ENCODE results near the gene SLC35F3. TPM values are rescaled to one million over a fixed set of nuclear protein-coding genes. Genes with fewer than 3 reads are reported as not detected.
"Not testable (repeated sequence)": the region's sequence is repeated elsewhere in the genome, so short reads cannot be mapped to it uniquely, and the experiment has no call there.

Gene SLC35F3
- total RNA-seq, 1 donor from 2014 or later: 2.7 TPM

DNA sequence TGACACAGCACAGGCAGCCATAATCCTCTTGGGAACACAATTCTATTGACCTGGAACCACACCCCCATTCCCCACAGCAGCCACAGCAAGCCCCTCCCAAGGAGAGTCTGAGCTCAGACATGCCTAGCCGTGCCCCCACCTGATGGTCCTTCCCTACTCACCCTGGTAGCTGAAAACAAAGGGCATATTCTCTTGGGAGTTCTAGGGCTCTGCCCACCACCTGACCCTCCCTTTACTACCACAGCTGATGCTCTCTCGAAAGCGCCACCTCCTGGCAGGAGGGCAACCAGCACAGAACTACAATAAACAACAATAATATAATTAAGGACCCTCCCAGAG, 283.9 kb downstream of the SLC35F3 start:
- peak; percentile 14 for DNase-seq (ENCODE audit: low read depth)

DNA sequence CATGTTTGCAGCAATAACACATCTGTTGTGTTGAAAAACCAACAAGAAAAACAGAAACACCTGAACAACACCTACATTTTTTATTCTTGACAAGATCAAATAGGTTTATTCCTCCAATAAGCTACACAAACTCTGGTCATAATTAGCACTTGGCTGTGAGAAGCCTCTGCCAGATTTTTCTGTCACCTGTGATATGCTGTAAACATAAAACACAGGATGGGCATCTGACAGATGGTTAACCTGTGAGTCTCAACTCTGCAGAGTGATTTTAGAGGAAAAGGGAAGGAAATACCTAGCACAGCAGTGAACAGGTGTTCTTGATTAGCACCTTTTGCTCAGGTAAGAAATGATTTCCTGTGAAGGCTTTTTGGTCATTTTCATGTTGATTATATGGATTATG, 293.4 kb downstream of the SLC35F3 start:
- no peak for DNase-seq (ENCODE audit: low read depth)

GRCh38 chr1:234199476-234200127, 295.1 kb downstream of the SLC35F3 start:
- no peak for DNase-seq (ENCODE audit: low read depth)

GRCh38 chr1:234200566-234200965, 296.1 kb downstream of the SLC35F3 start:
- DNase-seq (ENCODE audit: low read depth): no peak

DNA sequence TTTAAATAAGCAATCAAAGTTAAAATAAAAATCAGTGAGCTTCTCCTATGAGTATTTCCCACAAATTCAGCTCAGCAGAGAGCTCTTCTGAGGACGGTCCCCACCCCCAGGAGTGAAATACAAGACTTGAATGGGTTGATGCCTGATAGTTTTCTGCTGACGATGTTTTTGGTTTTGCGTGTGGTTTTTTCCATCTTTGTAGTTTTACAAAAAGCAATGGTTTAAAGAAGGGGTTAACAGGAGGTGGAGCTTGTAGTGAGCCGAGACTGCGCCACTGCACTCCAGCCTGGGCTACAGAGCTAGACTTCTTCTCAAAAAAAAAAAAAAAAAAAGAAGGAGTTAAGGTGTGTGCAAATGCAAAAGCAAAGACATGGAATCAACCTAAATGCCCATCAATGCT, 297.1 kb downstream of the SLC35F3 start:
- no peak for DNase-seq (ENCODE audit: low read depth)

GRCh38 chr1:234205966-234206365, 301.5 kb downstream of the SLC35F3 start:
- DNase-seq (ENCODE audit: low read depth): no peak

GRCh38 chr1:234206651-234207284, 302.3 kb downstream of the SLC35F3 start:
- peak; percentile 91 for DNase-seq (ENCODE audit: low read depth)

GRCh38 chr1:234208351-234208750, 303.9 kb downstream of the SLC35F3 start:
- DNase-seq (ENCODE audit: low read depth): no peak

GRCh38 chr1:234208791-234209190, 304.3 kb downstream of the SLC35F3 start:
- peak; percentile 81 for DNase-seq (ENCODE audit: low read depth)

- not testable (repeated sequence) for DNase-seq (ENCODE audit: low read depth)
These were observed 306.0 kb downstream of the SLC35F3 start for GRCh38 chr1:234210429-234210828.

DNA sequence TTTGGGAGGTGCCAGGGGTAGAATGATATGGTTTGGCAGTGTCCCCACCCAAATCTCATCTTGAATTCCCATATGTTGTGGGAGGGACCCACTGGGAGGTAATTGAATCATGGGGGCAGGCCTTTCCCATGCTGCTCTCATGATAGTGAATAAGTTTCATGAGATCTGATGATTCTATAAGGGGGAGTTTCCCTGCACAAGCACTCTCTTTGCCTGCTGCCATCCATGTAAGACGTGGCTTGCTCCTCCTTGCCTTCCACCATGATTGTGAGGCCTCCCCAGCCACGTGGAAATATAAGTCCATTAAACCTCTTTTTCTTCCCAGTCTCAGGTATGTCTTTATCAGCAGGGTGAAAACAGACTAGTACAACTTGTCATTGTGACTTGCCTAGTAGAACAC, 307.4 kb downstream of the SLC35F3 start:
- not testable (repeated sequence) for DNase-seq (ENCODE audit: low read depth)

DNA sequence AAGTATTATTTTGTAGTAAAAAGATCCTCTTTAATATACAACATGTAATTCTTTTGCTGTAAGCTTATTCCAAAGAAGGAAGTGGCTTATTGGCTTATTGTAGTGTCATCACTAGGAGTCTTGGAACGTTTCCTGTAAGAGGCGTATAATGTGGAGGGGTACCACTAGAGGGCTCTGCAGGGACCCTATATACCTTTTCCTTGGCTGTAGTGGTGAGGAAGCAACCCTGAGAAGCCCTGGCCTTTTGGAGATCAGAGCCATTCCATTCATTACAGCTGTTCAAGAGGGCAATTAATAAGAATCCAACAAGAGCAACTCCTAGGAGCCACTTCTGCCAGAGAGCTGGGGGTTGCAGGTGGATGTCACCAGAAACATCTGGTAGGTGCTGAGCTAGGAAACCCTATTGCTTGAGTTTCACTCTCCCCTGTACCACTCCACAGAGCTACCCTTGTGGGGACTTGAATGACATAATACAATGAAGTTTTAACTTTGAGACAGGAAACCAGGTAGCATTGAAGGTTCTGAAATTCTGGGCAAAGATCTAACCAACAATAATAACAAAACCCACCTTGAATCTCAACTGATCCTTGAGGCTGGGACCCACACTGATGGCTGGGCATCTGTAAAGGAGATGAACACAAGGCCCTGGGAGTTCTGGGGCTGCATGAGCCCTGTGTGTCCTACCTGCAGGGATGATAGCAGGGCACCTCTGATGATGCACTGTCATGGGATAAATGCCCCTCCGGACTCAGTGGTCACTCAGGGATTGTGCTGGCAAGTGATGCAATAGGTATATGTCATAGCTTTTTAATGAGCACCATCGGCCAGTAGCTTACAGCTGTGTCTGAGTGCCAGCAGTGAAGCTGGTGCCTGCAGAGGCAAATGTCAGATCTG, 308.5 kb downstream of the SLC35F3 start:
- DNase-seq (ENCODE audit: low read depth): peak; percentile 65

- DNase-seq (ENCODE audit: low read depth): no peak
These were observed 309.2 kb downstream of the SLC35F3 start for GRCh38 chr1:234213658-234214128.

- DNase-seq (ENCODE audit: low read depth): peak; percentile 15
These were observed 309.8 kb downstream of the SLC35F3 start for GRCh38 chr1:234214129-234214910.

- DNase-seq (ENCODE audit: low read depth): no peak
These were observed 310.7 kb downstream of the SLC35F3 start for GRCh38 chr1:234214911-234215892.

DNA sequence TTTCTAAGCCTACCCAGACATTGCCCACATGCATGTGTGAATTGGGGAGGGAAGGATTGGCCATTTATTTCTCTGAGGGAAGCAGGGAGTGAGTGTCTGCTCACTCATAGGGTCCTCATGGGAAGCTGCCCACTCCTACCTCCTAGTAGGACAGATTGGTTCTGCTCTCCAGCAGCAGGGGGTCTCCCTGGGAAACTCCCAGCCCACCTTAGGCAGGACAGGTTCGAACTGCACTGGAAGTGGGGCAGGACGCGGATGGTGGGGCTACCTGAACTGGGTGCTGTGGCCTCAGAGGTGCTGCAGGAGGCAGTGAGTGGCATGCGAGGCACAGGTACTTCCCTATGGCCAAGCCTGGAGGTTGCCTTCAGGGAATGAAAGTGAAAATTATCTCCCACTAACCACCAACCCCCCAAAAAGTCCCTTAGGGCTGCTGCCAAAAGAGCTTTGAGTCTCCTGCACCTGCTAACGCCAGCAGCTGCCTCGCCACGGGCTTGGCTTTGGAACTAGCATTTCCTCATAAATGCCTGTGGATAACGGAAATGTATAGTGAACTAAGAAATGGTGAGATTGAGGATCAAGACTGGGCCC, 311.7 kb downstream of the SLC35F3 start:
- DNase-seq (ENCODE audit: low read depth): no peak

- DNase-seq (ENCODE audit: low read depth): no peak
These were observed 312.9 kb downstream of the SLC35F3 start for GRCh38 chr1:234217316-234217840.

DNA sequence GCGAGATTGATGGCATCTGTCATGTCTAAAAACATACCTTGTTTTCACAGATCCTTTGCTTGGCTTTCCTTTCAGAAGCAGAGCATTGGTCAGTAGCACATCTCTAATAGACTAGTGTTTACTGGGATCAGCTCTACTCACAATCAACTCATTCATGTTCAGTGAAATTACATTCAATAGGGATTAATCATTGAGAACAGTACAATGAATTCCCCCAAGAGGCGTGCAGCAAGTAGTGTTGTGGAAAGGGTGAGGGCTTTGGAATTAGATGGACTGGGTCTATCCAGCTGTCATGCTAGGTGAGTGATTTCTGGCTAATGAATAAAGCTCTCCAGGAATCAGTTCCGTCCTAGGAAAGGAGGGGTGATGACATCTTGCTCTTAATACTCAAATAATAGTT, 313.6 kb downstream of the SLC35F3 start:
- peak; percentile 67 for DNase-seq (ENCODE audit: low read depth)

DNA sequence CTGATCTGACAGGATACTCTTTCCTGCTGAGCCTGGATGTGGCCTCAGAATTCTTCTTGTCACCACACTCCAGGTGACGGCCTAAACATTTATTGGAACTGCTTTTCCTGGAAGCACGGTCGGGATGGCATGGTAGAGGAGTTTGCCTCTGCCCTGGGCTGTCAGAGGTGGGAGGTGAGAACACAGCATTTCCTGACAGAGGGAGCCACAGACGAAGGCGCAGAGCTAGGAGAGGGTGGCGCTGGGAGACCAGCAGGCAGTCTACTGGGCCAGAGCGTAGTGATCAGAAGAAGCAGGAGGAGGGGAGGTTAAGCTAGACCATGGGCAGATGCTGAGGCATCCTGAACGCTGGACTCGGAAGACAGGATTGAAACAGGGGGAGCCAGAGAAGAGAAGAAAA, 315.2 kb downstream of the SLC35F3 start:
- no peak for DNase-seq (ENCODE audit: low read depth)

GRCh38 chr1:234221601-234222000, 317.1 kb downstream of the SLC35F3 start:
- no peak for DNase-seq (ENCODE audit: low read depth)
